GM18861 (cell line): Measurements from ENCODE around the gene PMPCA.
"Not testable (repeated sequence)": the region's sequence is repeated elsewhere in the genome, so short reads cannot be mapped to it uniquely, and the experiment has no call there.

Experiments used
- ATAC-seq: cut with Tn5 transposase; IDR thresholded peaks from one replicate; pipeline ENCODE4 v1.9.1; 2021; ENCODE audit not compliant: unreplicated experiment

The PMPCA gene

GRCh38 chr9:136393531-136393930 is 16.9 kb upstream of the PMPCA start:
- ATAC-seq = no peak

GRCh38 chr9:136394312-136395019 is 16.0 kb upstream of the PMPCA start:
- ATAC-seq = no peak

- ATAC-seq = no peak
Measured at GRCh38 chr9:136395020-136395340, 15.5 kb upstream of the PMPCA start.

GRCh38 chr9:136395345-136396218 is 14.9 kb upstream of the PMPCA start:
- ATAC-seq = no peak

- no peak for ATAC-seq
Measured at GRCh38 chr9:136396219-136396515, 14.3 kb upstream of the PMPCA start.

- ATAC-seq = no peak
Measured at GRCh38 chr9:136397643-136398042, 12.8 kb upstream of the PMPCA start.

- no peak for ATAC-seq
Measured at GRCh38 chr9:136398286-136398685, 12.2 kb upstream of the PMPCA start.

GRCh38 chr9:136399176-136400037 is 11.1 kb upstream of the PMPCA start:
- no peak for ATAC-seq

- no peak for ATAC-seq
Measured at GRCh38 chr9:136400038-136400834, 10.2 kb upstream of the PMPCA start, which contains the start of gene SNAPC4. TSS of gene SNAPC4 (minus strand) at chr9:136400170. CDS start at chr9:136398428, 1,742 bp downstream.

- ATAC-seq = no peak
Measured at GRCh38 chr9:136401173-136401922, 9.1 kb upstream of the PMPCA start.

GRCh38 chr9:136402067-136402466 is 8.4 kb upstream of the PMPCA start:
- ATAC-seq = no peak

GRCh38 chr9:136403538-136403914 is 6.9 kb upstream of the PMPCA start:
- no peak for ATAC-seq

GRCh38 chr9:136403915-136404800 is 6.3 kb upstream of the PMPCA start:
- ATAC-seq = no peak

- no peak for ATAC-seq
Measured at GRCh38 chr9:136404801-136405136, 5.7 kb upstream of the PMPCA start.

GRCh38 chr9:136405481-136405880 is 5.0 kb upstream of the PMPCA start:
- ATAC-seq = no peak

GRCh38 chr9:136405904-136406303 is 4.6 kb upstream of the PMPCA start:
- not testable (repeated sequence) for ATAC-seq

GRCh38 chr9:136407061-136407460 is 3.4 kb upstream of the PMPCA start:
- ATAC-seq = not testable (repeated sequence)

GRCh38 chr9:136407911-136408310 is 2.5 kb upstream of the PMPCA start:
- no peak for ATAC-seq
